Diencephalon (tissue), 1 donor: Measurements from ENCODE around the gene ARHGAP18. TPM values are rescaled to one million over a fixed set of nuclear protein-coding genes. Genes with fewer than 3 reads are reported as not detected.

ENCODE experiments used
- total RNA-seq: library from RNA; depleted of rRNA; stranded (reverse); fragments of >200 nt; gene quantifications from one replicate; pipeline ENCODE4 v1.2.3, GENCODE V29; 2014

Gene ARHGAP18
- 14.1 TPM for total RNA-seq

GRCh38 chr6:129709769-129710449 is at the start of gene ARHGAP18:
Gene ARHGAP18 (minus strand): TSS chr6:129710177. CDS start chr6:129710136, 41 bp downstream.

Other genes starting within 250 kb of the ARHGAP18 start
- gene TMEM244, start 151.1 kb upstream of the ARHGAP18 start, total RNA-seq = not detected